ENCODE data around the gene ICAM1. TPM values are rescaled to one million over a fixed set of nuclear protein-coding genes. Genes with fewer than 3 reads are reported as not detected.

The ICAM1 gene
- total RNA-seq, 2 experiments from 2014 or later = 35.5 to 37.2 TPM

GRCh38 chr19:10258080-10258710 lies 12.7 kb upstream of the ICAM1 start:
- DNase-seq (no peak), ATAC-seq (no peak)
- no peaks in the 10 kb centered on the region for H3K27me3 Mint-ChIP-seq
- no peak overlapping the region for H3K27ac Mint-ChIP-seq
- no peaks in the 10 kb centered on the region for H3K9me3 Mint-ChIP-seq
- no peak for TF ChIP-seq CTCF (IDR thresholded peaks at IDR 0.05)
- no peak overlapping the region for H3K4me3 Mint-ChIP-seq
- ChIA-PET CTCF (interaction anchor here (0.6 to 8.6 kb wide), 27 partner anchors 8 to 326 kb away, joined by 3 to 168 read pairs (median 4); partner anchors contain the start of genes CDC37, ICAM1, ICAM5 and TYK2), POLR2A (interaction anchor here (0.5 to 4.0 kb wide), 21 partner anchors 8 to 135 kb away, joined by 3 to 42 read pairs (median 4); partner anchors contain the start of genes DNMT1, ICAM1, ICAM5 and TYK2)
- intact Hi-C loops (cut with micrococcal nuclease) = no loop called here
- peaks cover 41% of the 10 kb centered on the region for H3K4me1 Mint-ChIP-seq (ENCODE audit: low read depth)
- H3K36me3 Mint-ChIP-seq (ENCODE audit: low read depth) = peaks cover 53% of the 10 kb centered on the region

- Mint-ChIP-seq H3K36me3 (ENCODE audit: low read depth) (peaks cover 44% of the 10 kb centered on the region), H3K27me3 (no peaks in the 10 kb centered on the region), H3K9me3 (no peaks in the 10 kb centered on the region), H3K27ac (peak overlapping the region; percentile 92), H3K4me3 (peak overlapping the region; percentile 24), H3K4me1 (ENCODE audit: low read depth) (peaks cover 33% of the 10 kb centered on the region)
- DNase-seq = peak; percentile 100
- TF ChIP-seq CTCF (IDR thresholded peaks at IDR 0.05) = peak; percentile 77
- ChIA-PET POLR2A (interaction anchor here (0.6 to 4.0 kb wide), 35 partner anchors 9 to 161 kb away, joined by 3 to 42 read pairs (median 4); partner anchors contain the start of genes DNMT1, ICAM1, ICAM5 and PDE4A), CTCF (interaction anchor here (0.6 to 8.6 kb wide), 36 partner anchors 10 to 327 kb away, joined by 3 to 168 read pairs (median 4); partner anchors contain the start of genes CDC37, ICAM1, ICAM5 and TYK2)
- ATAC-seq = peak; percentile 80
- intact Hi-C loops (cut with micrococcal nuclease) = no loop called here
These were observed 11.6 kb upstream of the ICAM1 start for GRCh38 chr19:10259162-10259905.

- H3K4me3 Mint-ChIP-seq = peak overlapping the region; percentile 24
- ChIA-PET CTCF (interaction anchor here (0.7 to 8.6 kb wide), 22 partner anchors 10 to 293 kb away, joined by 3 to 168 read pairs (median 4); partner anchors contain the start of genes CDC37, ICAM1, ICAM5 and RAVER1), POLR2A (interaction anchor here (0.7 to 4.0 kb wide), 24 partner anchors 10 to 160 kb away, joined by 3 to 42 read pairs (median 4); partner anchors contain the start of genes DNMT1, ICAM1, ICAM5 and PDE4A)
- ATAC-seq = peak; percentile 68
- H3K27me3 Mint-ChIP-seq = no peaks in the 10 kb centered on the region
- H3K4me1 Mint-ChIP-seq (ENCODE audit: low read depth) = peaks cover 32% of the 10 kb centered on the region
- H3K36me3 Mint-ChIP-seq (ENCODE audit: low read depth) = peaks cover 36% of the 10 kb centered on the region
- no peak for TF ChIP-seq CTCF (IDR thresholded peaks at IDR 0.05)
- peak; percentile 86 for DNase-seq
- peak overlapping the region; percentile 92 for H3K27ac Mint-ChIP-seq
- intact Hi-C loops (cut with micrococcal nuclease) = no loop called here
- H3K9me3 Mint-ChIP-seq = no peaks in the 10 kb centered on the region
These were observed 10.8 kb upstream of the ICAM1 start for GRCh38 chr19:10260141-10260584.

GRCh38 chr19:10262771-10263170 lies 8.1 kb upstream of the ICAM1 start:
- H3K36me3 Mint-ChIP-seq (ENCODE audit: low read depth) = peaks cover 19% of the 10 kb centered on the region
- POLR2A ChIA-PET = interaction anchor here (2.6 kb wide), 1 partner anchor 126 kb away, joined by 7 read pairs; no protein-coding TSS in a partner anchor

More at GRCh38 chr19:10262771-10263170, 8.1 kb upstream of the ICAM1 start:
- DNase-seq (no peak), ATAC-seq (no peak)
- Mint-ChIP-seq H3K27ac (no peak overlapping the region), H3K27me3 (no peaks in the 10 kb centered on the region), H3K9me3 (no peaks in the 10 kb centered on the region), H3K4me1 (ENCODE audit: low read depth) (peaks cover 30% of the 10 kb centered on the region), H3K4me3 (no peak overlapping the region)
- CTCF ChIA-PET = interaction anchor here (8.6 kb wide), 1 partner anchor 123 kb away, joined by 168 read pairs; no protein-coding TSS in a partner anchor
- TF ChIP-seq CTCF (IDR thresholded peaks at IDR 0.05) = no peak
- intact Hi-C loops (cut with micrococcal nuclease) = no loop called here
